GM23248 (cell line): ENCODE measurements around the gene MTURN. TPM values are rescaled to one million over a fixed set of nuclear protein-coding genes. Genes with fewer than 3 reads are reported as not detected.

ENCODE experiments used
- DNase-seq: peaks from one replicate; pipeline ENCODE4 v3.0.0-alpha.2; 2015
- H2AFZ ChIP-seq: fragments of 200-600 bp; sonication (generic); 2 replicates; pipeline ENCODE4 v1.6.1; 2016; ENCODE audit warnings: antibody characterized with exemption
- H3F3A ChIP-seq: fragments of 200-600 bp; sonication (generic); 2 replicates; pipeline ENCODE4 v1.6.1; 2016; ENCODE audit warnings: mild to moderate bottlenecking, antibody characterized with exemption, mixed run types; ENCODE audit not compliant: insufficient read depth
- H3K27ac ChIP-seq: fragments of 200-600 bp; sonication (generic); 2 replicates; pipeline ENCODE4 v1.5.1; 2016; ENCODE audit warnings: mild to moderate bottlenecking
- H3K27me3 ChIP-seq: fragments of 200-600 bp; sonication (generic); replicated peaks from 2 replicates; pipeline ENCODE4 v1.6.1; 2016; ENCODE audit warnings: mild to moderate bottlenecking; ENCODE audit not compliant: insufficient read depth
- H3K36me3 ChIP-seq: fragments of 200-600 bp; sonication (generic); 2 replicates; pipeline ENCODE4 v1.6.1; 2016; ENCODE audit warnings: low read depth, mild to moderate bottlenecking
- H3K4me1 ChIP-seq: fragments of 200-600 bp; sonication (generic); 2 replicates; pipeline ENCODE4 v1.6.1; 2016; ENCODE audit warnings: mild to moderate bottlenecking; ENCODE audit not compliant: insufficient read depth
- H3K4me2 ChIP-seq: fragments of 200-600 bp; sonication (generic); one replicate; pipeline ENCODE4 v1.6.1; 2016; ENCODE audit warnings: mild to moderate bottlenecking; ENCODE audit not compliant: unreplicated experiment
- H3K4me3 ChIP-seq: fragments of 200-600 bp; sonication (generic); 2 replicates; pipeline ENCODE4 v1.5.1; 2016; ENCODE audit warnings: mild to moderate bottlenecking
- H3K79me2 ChIP-seq: fragments of 200-600 bp; sonication (generic); 2 replicates; pipeline ENCODE4 v1.6.1; 2016; ENCODE audit warnings: mild to moderate bottlenecking; ENCODE audit not compliant: insufficient read depth
- H3K9ac ChIP-seq: fragments of 200-600 bp; sonication (generic); 2 replicates; pipeline ENCODE4 v1.6.1; 2016; ENCODE audit warnings: mild to moderate bottlenecking
- H3K9me2 ChIP-seq: fragments of 200-600 bp; sonication (generic); 2 replicates; pipeline ENCODE4 v1.6.1; 2016; ENCODE audit warnings: mixed run types, mild to moderate bottlenecking, moderate library complexity; ENCODE audit not compliant: insufficient read depth
- H3K9me3 ChIP-seq: fragments of 200-600 bp; sonication (generic); one replicate; pipeline ENCODE4 v1.6.1; 2017; ENCODE audit warnings: low read depth
- H4K20me1 ChIP-seq: fragments of 200-600 bp; sonication (generic); 2 replicates; pipeline ENCODE4 v1.6.0; 2016; ENCODE audit not compliant: insufficient read depth
- EZH2 ChIP-seq: fragments of 200-600 bp; sonication (generic); IDR thresholded peaks from 2 replicates; pipeline ENCODE4 v1.6.1; 2018; ENCODE audit warnings: antibody characterized with exemption, mild to moderate bottlenecking; ENCODE audit not compliant: insufficient read depth, poor library complexity, severe bottlenecking
- EZH2phosphoT487 ChIP-seq: fragments of 200-600 bp; sonication (generic); IDR thresholded peaks from 2 replicates; pipeline ENCODE4 v1.6.1; 2018; ENCODE audit warnings: antibody characterized with exemption, moderate library complexity, mild to moderate bottlenecking, low read depth; ENCODE audit not compliant: insufficient read depth
- WGBS, 2 experiments: methylation state at CpG; one replicate each; pipeline ENCODE4 v1.1.6; 2015 to 2017; ENCODE audit warnings: low lambda C conversion rate in 2 of 2, low coverage in 1 of 2; ENCODE audit errors: missing lambda C conversion rate in 2 of 2; 5-methylcytosine and 5-hydroxymethylcytosine counted together
- in situ Hi-C: fragments of 300-500 bp; cut with MboI; formaldehyde crosslinking; loops from 2 replicates; pipeline ENCODE4 v1.15.0; 2020
- polyA plus RNA-seq: library from polyadenylated mRNA; unstranded; fragments of >200 nt; fragmentation: Nextera tagmentation; extraction: Ambion mirVana; gene quantifications from 2 replicates; pipeline ENCODE4 v1.2.1, GENCODE V29; 2016
- total RNA-seq: library from RNA; depleted of rRNA; stranded (reverse); fragments of >200 nt; shearing (Covaris generic); gene quantifications from 2 replicates; pipeline ENCODE4 v1.2.3, GENCODE V29; 2014

The MTURN gene
- total and polyA plus RNA-seq, 2 experiments from 2014 or later: 15.9 to 22.5 TPM

GRCh38 chr7:30199271-30199670 lies 64.5 kb downstream of the MTURN start:
- Histone ChIP-seq H3K4me1 (no peaks in the 10 kb centered on the region), H4K20me1 (no peaks in the 10 kb centered on the region), H3K27me3 (no peaks in the 10 kb centered on the region), H3K36me3 (no peaks in the 10 kb centered on the region), H3K4me3 (no peak overlapping the region), H3K9ac (no peak overlapping the region), H3K79me2 (no peaks in the 10 kb centered on the region), H2AFZ (no peak overlapping the region), H3F3A (no peaks in the 10 kb centered on the region), H3K9me3 (no peaks in the 10 kb centered on the region), H3K27ac (no peak overlapping the region), H3K9me2 (no peaks in the 10 kb centered on the region), H3K4me2 (no peak overlapping the region)
- no peak for TF ChIP-seq EZH2phosphoT487
- no peak for TF ChIP-seq EZH2
- in situ Hi-C loops: no loop called here
- WGBS, 2 experiments: 64 to 73% methylated on average over 3 of the region's 3 CpGs
- no peak for DNase-seq

GRCh38 chr7:30200591-30200990 lies 65.8 kb downstream of the MTURN start:
- no peak for TF ChIP-seq EZH2phosphoT487
- TF ChIP-seq EZH2: no peak
- Histone ChIP-seq H3K4me3 (no peak overlapping the region), H3K4me1 (no peaks in the 10 kb centered on the region), H2AFZ (no peak overlapping the region), H3K27ac (no peak overlapping the region), H3K36me3 (no peaks in the 10 kb centered on the region), H3K9ac (no peak overlapping the region), H3K9me3 (no peaks in the 10 kb centered on the region), H3K79me2 (no peaks in the 10 kb centered on the region), H3K27me3 (no peaks in the 10 kb centered on the region), H4K20me1 (no peaks in the 10 kb centered on the region), H3K9me2 (no peaks in the 10 kb centered on the region), H3F3A (no peaks in the 10 kb centered on the region), H3K4me2 (no peak overlapping the region)
- in situ Hi-C loops: no loop called here
- 9 to 27% methylated on average over 2 of the region's 2 CpGs for WGBS, 2 experiments
- no peak for DNase-seq

- Histone ChIP-seq H2AFZ (no peak overlapping the region), H3K4me2 (no peak overlapping the region), H3K79me2 (no peaks in the 10 kb centered on the region), H3K27me3 (no peaks in the 10 kb centered on the region), H3F3A (no peaks in the 10 kb centered on the region), H3K9me3 (no peaks in the 10 kb centered on the region), H3K27ac (no peak overlapping the region), H4K20me1 (no peaks in the 10 kb centered on the region), H3K36me3 (no peaks in the 10 kb centered on the region), H3K4me3 (no peak overlapping the region), H3K9ac (no peak overlapping the region), H3K9me2 (no peaks in the 10 kb centered on the region), H3K4me1 (no peaks in the 10 kb centered on the region)
- in situ Hi-C loops: no loop called here
- TF ChIP-seq EZH2phosphoT487 (no peak), EZH2 (no peak)
- DNase-seq: no peak
- WGBS, 2 experiments: 76 to 86% methylated on average over 5 of the region's 5 CpGs
These were observed 66.4 kb downstream of the MTURN start for GRCh38 chr7:30201161-30201666.

GRCh38 chr7:30201921-30202320 lies 67.1 kb downstream of the MTURN start:
- in situ Hi-C loops: no loop called here
- no peak overlapping the region for H2AFZ ChIP-seq
- H3K79me2 ChIP-seq: no peaks in the 10 kb centered on the region
- no peaks in the 10 kb centered on the region for H3K9me3 ChIP-seq
- no peak for TF ChIP-seq EZH2
- no peak for DNase-seq
- no peaks in the 10 kb centered on the region for H4K20me1 ChIP-seq
- H3K27ac ChIP-seq: no peak overlapping the region
- H3K4me2 ChIP-seq: no peak overlapping the region
- no peak overlapping the region for H3K4me3 ChIP-seq
- H3K4me1 ChIP-seq: peaks cover 4% of the 10 kb centered on the region; the same call in 1 of the 2 replicates
- no peaks in the 10 kb centered on the region for H3K27me3 ChIP-seq
- 97 to 100% methylated on average over 2 of the region's 2 CpGs for WGBS, 2 experiments
- H3F3A ChIP-seq: no peaks in the 10 kb centered on the region; the same call in 1 of the 2 replicates
- H3K9me2 ChIP-seq: no peaks in the 10 kb centered on the region
- H3K9ac ChIP-seq: no peak overlapping the region
- H3K36me3 ChIP-seq: no peaks in the 10 kb centered on the region

- 75 to 83% methylated on average over 3 of the region's 3 CpGs for WGBS, 2 experiments
- in situ Hi-C loops: no loop called here
- Histone ChIP-seq H3K4me2 (no peak overlapping the region), H3K4me3 (no peak overlapping the region), H3K4me1 (peaks cover 6% of the 10 kb centered on the region; the same call in 1 of the 2 replicates), H3K27me3 (no peaks in the 10 kb centered on the region), H3K9me3 (no peaks in the 10 kb centered on the region), H3K9ac (no peak overlapping the region), H3K79me2 (no peaks in the 10 kb centered on the region), H4K20me1 (no peaks in the 10 kb centered on the region), H3K27ac (no peak overlapping the region), H3F3A (no peaks in the 10 kb centered on the region; the same call in 1 of the 2 replicates), H3K9me2 (no peaks in the 10 kb centered on the region), H2AFZ (no peak overlapping the region), H3K36me3 (no peaks in the 10 kb centered on the region)
- no peak for TF ChIP-seq EZH2phosphoT487
- no peak for TF ChIP-seq EZH2
- no peak for DNase-seq
These were observed 67.9 kb downstream of the MTURN start for GRCh38 chr7:30202671-30203070.
